Measurements from ENCODE around the gene LPCAT1.
"Not testable (repeated sequence)": the region's sequence is repeated elsewhere in the genome, so short reads cannot be mapped to it uniquely, and the experiment has no call there.

The LPCAT1 gene

DNA sequence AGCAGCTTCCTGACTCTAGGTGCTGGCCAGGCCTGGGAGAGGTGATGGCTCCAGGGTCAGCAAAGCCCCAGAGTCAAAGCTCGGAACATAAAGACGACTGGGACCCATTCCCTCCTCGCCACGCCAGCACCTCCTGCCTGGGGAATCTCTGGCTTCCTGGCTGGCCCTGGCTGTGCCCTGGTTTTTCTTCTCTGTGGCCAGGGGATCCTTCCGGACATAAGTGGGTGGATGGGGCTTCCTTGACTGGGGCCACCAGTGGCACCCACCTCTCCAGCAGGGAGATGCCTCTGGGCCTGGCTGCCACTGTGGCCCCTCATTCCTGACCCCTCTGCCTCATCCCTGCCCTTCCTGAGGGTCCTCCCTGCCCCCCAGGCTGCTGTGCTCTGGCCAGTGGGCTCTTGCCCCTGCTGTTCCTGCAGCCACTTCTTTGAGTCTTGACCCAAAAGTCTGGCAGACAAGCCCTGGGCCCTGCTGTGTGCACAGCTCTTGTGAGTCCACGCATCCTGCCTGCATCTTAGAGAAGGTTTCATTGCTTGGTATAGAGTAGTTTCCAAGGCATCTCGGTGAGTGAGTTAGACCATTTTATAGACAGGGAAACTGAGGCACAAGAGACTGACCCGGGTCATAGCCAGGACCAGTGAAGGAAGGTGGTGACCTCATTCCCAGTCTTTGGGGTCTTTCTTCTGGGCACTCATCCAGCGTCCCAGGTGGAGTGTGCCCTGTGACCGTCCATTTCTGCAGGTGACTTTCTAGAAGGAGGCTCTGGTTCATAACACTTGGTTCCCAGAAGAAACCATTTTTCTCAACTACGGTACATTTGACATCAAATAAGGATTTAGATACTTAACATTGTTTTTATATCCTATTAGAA lies 17.3 kb upstream of the LPCAT1 start:
- no peak for DNase-seq

DNA sequence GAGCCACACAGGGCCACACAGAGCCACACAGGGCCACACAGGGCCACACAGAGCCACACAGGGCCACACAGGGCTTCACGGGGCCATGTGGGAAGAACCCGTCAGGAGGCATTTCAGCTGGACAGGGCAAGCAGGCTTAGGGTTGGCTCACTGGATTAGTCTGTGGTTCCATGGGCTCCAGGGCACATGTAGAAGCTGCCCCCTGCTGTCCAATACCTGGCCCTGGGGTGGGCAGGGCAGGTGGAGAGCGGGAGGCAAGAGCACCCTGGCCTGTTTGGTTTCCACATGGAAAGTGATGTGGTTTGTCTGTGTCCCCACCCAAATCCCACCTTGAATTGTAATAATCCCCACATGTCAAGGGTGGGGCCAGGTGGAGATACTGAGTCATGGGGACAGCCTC lies 16.4 kb upstream of the LPCAT1 start:
- no peak for DNase-seq

DNA sequence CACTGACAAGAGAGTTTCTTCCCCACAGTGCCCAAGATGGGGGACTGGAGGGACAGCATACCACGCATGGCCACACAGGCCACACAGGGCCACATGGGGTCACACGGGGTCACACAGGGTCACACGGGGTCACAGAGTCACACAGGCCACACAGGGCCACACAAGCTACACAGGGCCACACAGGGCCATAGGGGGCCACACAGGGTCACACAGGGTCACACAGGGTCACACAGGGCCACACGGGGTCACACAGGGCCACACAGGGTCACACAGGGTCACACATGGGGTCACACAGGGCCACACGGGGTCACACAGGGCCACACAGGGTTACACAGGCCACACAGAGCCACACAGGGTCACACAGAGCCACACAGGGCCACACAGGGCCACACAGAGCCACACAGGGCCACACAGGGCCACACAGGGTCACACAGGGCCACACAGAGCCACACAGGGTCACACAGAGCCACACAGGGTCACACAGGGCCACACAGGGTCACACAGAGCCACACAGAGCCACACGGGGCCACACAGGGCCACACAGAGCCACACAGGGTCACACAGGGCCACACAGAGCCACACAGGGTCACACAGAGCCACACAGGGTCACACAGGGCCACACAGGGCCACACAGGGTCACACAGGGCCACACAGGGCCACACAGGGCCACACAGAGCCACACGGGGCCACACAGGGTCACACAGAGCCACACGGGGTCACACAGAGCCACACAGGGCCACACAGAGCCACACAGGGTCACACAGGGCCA lies 15.8 kb upstream of the LPCAT1 start:
- DNase-seq: not testable (repeated sequence)

DNA sequence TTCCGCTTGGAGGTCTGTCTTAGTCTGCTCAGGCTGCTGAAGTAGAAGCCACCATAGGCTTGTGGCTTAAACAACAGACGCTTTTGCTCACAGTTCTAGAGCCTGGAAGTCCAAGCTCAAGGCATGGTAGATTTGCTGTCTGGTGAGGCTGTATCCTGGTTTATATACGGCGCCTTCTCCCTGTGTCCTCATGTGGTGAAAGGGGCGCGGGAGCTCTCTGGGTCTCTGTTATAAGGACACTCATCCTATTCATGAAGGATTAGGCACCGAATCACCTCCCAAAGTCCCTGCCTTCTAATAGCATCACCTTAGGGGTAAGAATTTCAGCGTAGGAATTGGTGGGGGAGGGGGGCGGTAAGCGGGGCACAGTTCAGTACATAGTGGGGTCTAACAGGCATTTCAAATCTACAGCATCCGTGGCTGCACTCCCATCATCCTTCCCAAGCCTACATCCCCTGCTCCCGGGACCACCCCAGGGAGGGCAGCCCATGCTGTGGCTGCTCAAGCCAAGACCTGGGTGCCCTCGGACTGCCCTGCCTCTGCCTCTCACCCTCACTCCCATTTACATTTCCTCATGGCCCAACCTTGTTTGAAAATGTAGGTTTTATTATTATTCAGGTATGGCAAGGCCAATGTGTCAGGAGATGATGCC lies 15.1 kb upstream of the LPCAT1 start:
- DNase-seq: no peak

DNA sequence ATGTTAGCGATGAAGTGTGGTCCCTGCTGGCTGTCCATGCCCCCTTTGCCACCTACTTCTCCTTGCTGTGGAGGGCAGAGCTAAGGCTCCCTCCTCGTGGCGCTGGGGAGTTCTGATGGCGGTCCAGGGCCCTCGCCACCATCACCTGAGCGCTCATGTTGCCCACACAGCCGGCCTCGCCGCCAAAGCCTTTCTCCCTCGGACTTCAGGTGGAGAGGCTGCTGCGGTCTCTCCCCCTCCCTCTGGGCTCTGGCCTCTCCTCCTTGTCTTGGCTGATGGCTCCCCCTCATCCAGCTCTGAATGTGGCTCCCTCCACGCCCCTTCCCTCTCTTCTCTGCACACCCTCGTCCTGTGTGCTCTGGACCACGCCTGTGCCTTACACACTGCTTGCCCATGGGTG lies 14.5 kb upstream of the LPCAT1 start:
- no peak for DNase-seq

DNA sequence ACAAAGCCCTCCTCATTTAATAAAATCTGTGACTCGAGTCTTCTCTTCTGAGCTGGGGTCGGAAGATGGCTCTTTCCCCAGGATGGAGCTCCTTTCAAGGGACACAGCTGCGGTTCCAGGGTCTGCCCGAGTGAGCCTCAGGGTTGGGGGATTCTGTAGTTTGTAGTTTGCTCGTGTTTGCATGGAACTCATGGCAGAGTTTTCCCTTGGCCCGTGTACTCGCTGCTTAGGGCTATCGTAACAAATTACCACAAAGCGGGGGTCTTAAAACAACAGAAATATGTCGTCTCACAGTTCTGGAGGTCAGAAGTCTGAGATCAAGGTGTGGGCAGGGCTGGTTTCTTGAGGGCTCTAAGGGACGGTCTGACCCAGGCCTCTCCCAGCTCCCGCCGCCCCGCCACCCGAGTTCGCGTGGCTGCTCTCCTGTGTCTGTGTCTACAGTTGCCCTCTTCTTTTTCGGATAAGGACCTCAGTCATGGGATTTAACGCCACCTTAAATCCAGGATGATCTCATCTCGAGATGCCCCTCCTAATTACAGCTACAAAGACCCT lies 13.9 kb upstream of the LPCAT1 start:
- no peak for DNase-seq

DNA sequence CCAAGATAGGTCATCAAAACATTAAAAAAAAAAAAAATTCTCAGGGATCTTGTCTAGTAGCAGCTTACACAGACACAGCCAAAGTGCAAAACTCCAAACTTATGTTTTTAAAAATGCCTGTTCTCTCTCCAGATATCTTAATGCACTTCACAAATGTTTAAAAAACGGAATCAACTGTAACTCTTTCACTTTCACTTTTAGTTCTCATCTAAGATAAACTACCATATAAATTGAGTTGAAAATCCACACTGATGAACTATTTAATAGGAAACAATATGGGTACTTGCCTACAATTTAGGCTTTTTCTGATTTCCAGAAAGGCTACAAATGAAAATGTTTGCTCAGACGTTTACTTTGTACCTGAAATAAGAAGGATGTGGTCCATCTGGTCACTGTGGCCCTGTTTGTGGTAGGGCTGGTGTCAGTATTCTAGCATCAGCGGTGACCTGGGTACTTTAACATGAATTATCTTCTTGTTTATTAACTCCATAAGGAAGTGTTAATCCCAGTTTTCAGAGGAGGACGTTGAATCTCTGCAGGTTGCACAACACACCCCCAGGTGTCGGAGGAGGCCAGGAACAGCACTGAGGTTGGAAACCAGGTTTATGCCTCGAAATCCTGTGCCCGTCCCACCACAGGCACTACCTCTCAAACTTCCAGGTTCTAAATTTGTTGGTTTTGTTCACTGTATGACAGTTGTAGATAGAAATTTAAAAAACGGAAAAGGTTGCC lies 13.3 kb upstream of the LPCAT1 start:
- DNase-seq: no peak

DNA sequence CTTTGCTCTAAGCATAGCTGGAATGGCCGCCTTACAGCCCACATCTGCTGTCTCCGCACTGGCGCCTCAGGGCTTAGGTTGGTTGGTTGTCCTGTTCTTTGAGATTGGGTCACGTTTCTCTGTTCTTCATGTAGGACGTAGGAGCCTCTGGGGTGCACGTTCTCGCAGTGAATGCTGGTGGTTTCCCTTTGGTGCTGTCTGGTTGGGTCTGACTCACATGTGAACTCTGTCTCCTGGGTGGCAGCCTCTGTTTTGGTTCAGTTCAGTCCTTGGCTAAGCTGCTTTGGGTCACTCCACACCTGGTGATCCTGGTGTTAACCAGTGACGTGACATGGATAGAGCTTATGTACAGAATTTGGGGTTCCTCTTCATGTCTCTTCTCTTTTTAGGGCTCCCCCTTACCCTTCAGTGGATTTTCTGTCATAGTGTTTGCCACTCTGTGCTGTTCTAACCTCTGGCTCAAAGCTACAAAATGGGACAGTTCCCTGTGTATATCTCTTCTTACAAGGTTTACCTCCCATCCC lies 12.6 kb upstream of the LPCAT1 start:
- no peak for DNase-seq

DNA sequence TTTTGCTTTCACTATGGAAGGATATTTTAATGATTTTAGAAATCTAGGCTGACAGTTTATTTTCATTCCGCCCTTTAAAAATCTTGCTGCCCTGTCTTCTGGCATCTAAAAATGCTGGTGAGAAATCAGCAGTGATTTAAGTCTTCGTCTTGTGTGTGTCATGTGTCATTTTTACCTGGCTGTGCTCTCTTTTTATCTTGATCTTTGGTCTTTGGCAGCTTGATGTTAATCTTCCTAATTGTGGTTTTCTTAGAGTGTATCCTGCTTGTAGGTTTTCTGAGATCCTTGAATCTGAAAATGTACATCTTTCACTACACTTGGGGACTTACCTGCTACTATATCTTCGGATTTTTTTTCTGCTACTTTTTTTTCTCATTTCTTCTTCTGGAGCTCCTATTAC lies 11.9 kb upstream of the LPCAT1 start:
- no peak for DNase-seq

DNA sequence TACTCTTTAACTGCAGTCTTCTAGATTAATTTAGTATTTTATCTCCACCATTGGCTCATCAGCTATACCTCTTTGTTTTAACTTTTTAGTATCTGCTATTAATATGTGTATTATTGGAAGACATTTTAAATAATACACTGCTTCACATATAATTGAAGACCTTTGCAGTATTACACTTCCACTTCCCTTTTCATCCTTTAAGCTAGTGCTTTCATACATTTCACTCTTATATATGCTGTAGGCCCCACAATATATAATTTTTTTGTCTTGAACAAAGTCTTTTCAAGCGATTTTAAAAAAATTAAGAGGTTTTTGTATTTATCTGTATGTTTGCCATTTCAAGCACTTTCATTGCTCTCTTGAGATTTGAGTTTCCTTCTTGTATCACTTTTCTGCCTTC lies 8.6 kb upstream of the LPCAT1 start:
- no peak for DNase-seq

DNA sequence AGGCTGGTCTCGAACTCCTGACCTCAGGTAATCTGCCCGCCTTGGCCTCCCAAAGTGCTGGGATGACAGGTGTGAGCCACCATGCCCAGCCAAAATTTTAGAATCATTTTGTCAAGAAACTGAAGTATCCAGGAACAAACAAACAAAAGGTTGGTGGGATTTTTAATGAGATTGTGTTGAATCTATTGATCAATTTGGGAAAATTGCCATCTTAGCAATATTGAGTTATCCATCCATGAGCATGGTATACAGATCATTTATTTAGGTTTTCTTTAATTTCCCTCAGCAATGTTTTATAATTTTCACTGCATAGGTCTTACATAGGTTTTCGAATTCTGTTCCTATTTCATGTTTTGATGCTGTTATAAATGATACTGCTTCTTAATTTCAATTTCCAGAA lies 5.7 kb upstream of the LPCAT1 start:
- no peak for DNase-seq

DNA sequence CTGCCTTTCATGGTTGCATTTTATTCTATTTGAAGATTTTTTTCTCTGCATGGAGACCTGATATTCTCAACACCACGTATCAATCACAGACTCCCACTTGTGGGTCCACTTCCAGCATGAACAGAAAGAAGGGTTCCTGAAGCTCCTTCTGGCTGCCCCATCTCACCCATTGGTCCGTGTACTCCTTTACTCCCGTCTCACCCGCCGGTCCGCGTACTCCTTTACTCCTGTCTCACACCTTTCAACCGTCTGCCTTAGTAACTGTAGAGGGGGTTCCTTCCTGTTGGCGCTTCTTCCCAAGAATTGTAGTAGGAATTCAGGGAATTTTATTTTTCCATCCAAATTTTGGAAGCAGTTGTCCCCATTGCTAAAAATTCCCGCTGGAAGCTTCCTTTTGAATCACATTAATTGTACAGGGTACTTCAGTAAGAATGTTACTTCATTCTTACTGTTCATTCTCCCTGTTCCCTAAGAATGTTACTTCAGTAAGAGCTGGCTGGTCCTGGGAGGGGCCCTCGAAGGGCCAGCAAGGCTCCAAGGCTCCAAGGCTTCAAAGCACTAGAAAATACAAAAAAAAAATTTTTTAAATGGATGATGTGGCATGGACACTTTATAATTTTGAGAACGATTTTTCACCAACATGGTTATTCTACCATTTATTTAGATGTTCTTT lies 3.9 kb upstream of the LPCAT1 start:
- no peak for DNase-seq

DNA sequence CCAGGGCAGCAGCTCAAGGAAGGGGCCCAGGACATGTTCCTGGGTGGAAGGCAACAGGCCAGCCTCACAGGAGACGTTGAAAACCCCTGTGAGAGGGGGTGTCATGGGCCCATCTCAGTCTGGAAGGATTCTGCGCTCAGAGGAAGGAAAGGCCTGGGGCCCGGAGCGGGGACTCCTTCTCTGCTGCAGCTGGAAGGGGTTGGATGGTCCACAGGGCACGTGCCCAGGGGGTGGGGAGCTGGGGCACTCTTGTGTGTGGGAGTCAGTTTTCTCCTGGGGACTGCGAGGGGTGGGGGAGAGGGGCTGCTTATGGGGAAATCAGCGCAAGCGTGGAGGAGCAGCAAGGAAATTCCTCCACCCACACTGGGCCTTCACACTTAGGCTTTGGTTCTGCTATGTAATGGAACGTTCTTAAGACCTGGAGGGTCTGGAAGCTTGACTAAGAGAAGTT lies 2.9 kb upstream of the LPCAT1 start:
- DNase-seq: no peak

DNA sequence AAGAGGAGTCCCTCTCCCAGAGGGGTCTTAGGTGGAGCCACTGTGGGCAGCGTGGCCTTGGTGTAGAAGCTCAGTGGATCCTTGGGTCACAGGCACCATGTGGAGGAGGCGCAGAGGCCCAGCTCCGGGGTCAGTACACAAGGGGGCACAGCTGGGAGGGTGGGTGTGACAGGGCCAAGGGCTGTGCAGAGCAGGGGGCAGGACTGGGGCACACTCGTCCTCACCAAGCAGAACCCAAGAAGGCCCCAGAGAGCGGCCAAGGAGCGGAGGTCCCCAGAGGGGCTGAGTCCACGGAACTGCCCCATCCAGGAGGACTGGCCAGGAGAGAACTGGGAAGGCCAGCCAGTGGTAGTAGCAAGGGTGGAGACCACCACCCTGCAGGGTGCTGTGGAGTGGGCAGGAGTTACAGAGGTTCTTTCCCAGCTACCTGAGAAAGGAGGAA lies 2.5 kb upstream of the LPCAT1 start:
- no peak for DNase-seq

DNA sequence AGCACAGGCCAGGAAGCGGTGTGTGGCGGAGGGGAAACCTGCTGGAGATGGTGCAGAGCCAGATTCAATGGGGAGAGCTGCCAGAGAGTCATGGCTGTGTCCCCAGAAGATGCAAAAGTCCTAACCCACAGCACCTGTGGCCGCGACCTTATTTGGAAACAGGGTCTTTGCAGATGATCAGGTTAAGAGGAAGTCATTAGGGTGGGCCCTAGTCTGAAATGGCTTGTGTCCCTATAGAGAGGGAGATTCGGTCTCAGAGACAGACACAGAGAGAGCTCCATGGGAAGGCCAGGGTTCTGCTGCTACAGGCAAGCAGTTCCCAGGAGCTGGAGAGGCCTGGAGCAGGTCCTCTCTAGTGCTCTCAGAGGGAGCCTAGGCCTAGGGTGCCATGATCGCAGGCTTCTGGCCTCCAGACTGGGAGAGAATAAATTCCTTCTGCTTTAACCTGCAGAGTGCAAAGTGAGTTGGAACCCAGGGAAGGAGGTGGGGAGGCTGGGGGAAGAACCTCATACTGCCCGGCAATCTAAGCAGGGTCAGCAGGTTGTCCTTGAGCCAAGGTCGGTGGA lies 1.9 kb upstream of the LPCAT1 start:
- DNase-seq: no peak

DNA sequence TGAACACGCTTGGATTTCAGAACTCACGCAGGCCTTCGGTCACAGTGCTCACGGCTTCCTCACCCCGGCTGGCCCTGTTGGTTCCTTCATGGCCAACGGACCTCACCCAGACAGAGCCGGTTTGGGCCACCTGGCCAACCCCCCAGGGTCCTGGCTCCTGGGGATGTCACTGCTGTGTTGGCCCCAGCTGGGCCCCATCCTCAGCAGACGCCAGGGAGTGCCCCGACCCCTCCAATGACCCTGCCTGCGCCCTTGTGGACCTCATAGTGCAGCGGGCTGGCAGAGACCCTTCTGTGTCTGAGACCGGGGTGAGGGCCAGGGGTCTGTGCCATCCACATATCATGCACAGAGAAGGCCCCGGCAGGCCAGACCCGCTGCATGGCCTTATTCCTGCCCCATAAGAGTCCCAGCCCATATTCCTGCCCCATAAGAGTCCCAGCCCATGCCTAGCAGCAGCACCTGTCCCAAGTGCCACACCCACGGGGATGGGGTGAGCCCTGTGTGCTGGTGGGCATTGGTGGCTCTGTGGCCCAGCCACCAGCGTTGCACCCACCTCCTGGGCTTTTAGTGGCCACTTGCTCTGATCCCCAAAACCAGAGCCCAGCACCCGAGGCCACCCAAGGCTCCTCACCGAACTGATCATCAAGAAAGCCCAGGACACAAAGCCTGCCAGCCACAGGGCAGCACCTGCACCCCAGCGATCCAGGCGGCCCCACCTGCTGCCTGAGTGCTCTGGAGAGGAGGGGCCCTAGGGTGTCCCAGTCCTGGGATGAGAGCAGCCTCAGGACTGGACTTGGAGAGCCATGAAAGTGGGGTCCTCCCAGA lies 1.3 kb upstream of the LPCAT1 start:
- no peak for DNase-seq

DNA sequence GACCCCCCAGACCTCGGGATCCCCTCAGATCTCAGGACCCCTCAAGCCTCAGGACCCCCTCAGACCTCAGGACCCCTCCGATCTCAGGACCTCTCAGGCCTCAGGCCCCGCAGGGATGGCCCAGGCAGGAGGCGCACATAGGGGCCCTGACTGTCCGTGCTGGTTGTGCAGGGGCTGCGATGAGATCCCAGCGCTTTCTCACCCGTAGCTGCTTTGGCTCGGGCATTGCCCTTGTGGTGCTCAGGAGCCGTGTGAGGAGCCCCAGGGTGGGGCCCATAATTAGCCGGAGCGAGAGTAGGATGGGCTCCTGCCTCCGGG lies 680 bp upstream of the LPCAT1 start:
- no peak for DNase-seq

DNA sequence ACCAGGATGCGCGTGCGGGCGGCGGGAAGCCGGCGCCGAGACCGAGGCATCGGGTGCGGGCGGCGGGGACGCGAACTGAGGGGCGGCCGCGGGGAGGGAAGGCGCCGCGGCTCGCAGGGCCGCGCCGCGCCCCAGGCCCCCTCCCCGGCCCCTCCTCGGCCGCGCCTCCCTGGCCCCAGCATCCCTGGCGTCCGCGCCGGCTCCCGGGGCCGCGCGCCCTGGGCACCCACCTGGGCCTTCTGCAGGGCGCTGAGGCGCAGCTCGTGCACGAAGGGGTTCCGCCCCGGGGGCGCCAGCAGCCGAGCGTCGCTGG lies 324 bp downstream of the LPCAT1 start:
- no peak for DNase-seq

DNA sequence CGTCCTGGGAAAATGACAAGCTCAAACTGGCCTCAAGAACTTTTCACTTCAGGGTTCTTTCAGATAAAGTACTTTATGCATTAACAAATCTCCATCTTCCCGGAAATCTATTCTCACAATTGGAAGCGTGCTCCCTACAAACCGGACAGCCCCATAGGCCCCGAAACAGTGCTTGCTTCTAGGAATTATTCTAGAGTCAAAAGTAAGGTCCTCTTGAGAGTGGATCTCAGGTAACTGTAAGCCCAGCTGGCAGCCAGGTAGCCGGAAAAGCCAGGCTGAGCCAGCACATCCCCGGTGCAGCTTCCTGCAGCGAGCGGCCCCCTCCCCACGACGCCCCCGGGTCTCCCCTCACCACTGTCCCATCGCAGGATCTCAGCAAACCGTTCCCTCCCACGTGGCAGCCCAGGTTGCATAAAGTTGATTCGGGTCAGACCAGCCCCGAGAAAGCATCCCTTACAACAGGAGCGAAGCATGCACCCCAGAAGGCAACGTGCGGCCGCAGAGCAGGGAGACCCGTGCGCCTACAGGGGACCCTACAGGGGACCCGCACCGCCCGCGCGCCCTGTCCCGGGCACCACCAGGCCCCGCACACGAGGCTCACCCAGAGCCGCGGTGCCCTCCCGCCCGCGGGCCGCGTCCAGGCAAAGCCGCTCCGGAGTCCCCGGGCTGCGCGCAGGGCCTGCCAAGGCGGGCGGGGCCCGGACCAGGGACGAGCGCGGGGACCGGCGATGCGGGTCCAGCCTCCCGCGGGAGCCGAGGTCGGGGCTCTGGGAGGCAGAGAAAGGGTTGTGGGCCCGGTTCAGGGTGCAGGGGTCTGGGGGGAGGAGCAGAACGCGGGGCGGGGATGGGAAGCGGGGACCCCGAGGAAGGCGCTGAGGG lies 920 bp downstream of the LPCAT1 start:
- DNase-seq: peak; percentile 15
